ENCODE results near the gene GMPPA.

The GMPPA gene

DNA sequence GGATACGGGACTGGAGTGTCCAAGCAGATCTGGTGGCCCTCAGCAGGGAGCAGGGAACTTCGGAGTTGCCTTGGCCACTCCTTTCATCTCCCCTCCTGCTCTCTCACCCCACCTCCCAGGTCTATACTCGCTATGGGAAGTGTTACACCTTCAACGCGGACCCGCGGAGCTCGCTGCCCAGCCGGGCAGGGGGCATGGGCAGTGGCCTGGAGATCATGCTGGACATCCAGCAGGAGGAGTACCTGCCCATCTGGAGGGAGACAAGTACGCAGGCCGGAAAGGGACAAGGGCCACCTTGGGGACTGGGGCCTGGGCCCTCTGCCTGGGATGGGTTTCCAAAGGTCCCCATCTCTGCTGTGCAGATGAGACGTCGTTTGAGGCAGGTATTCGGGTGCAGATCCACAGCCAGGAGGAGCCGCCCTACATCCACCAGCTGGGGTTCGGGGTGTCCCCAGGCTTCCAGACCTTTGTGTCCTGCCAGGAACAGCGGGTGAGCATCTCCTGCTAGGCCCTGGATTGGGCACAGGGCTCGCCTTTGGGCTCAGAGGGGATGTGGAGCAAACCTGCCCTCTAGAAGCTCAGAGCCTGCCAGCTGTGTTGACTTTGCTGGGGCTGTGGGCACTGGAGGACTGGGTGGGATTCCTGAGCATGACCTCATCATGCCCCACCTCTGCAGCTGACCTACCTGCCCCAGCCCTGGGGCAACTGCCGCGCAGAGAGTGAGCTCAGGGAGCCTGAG lies 33.1 kb downstream of the GMPPA start:
- DNase-seq (ENCODE audit: low read depth), result no peak
- H3K4me3 ChIP-seq (ENCODE audit: low read depth, low read length), result no peak overlapping the region

DNA sequence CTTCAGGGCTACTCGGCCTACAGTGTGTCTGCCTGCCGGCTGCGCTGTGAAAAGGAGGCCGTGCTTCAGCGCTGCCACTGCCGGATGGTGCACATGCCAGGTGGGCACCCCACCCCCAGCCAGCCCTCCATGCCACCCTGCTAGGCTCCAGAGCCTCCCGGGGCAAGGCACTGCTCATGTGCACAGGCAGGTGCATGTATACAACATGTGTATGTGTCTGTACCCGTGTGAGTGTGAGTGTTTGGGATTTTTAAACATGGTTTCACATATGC lies 33.6 kb downstream of the GMPPA start:
- no peak for DNase-seq (ENCODE audit: low read depth)
- H3K4me3 ChIP-seq (ENCODE audit: low read depth, low read length), result no peak overlapping the region

DNA sequence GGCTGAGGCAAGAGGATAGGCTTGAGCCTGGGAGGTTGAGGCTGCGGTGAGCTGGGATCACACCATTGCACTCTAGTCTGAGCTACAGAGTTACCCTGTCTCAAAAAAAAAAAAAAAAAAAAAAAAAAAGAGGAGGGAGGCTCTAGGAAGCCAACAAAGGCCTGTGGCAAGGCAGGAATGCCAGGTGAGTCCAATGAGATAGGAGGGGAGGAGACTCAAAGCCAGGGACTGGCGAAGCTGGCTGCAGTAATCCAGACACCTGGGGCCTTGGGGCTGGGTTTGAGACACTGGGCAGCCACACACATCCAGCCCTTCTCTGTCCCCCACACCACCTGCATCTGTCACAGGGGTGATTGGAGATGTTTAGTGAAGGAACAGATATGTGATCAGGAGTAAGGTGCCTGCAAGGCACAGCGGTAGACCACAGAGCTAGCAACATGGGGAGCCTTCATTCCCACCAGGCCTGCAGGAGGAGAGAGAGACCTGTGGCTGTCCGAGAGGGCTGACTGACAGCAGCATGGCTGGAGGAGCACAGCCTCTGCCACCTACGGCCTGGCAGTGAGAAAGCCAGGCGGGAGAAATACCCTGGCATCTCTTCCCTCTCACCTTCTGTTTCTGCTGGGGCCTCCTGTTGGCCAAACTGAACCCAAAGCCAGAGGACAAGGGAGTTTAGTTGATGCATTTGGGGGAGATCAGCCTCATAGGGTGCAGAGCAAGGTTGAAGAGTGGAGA lies 35.4 kb downstream of the GMPPA start:
- DNase-seq (ENCODE audit: low read depth), result no peak

DNA sequence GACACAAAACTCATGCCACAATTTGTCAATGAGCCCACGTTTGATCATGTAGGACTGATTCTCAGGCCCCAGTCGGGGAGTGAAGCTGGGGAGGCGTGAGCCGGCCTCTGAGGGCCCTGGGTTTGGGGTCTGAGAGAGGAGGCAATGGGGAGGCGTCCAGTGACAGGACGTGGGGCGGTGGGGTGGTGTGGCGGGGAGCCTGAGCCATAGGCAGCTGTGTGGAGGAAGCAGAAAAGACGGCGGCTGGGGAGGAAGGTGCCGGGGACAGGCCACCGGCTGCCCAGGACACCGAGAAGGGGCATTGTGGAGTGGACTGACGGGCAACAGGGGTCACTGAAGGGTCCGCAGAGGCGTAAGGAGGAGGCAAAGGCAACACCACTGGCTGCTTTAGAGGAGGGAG lies 37.7 kb downstream of the GMPPA start:
- no peak overlapping the region for H3K4me3 ChIP-seq (ENCODE audit: low read depth, low read length)
- DNase-seq (ENCODE audit: low read depth), result no peak

More for the DNA sequence above, 35.4 kb downstream of the GMPPA start:
- no peak overlapping the region for H3K4me3 ChIP-seq (ENCODE audit: low read depth, low read length)

DNA sequence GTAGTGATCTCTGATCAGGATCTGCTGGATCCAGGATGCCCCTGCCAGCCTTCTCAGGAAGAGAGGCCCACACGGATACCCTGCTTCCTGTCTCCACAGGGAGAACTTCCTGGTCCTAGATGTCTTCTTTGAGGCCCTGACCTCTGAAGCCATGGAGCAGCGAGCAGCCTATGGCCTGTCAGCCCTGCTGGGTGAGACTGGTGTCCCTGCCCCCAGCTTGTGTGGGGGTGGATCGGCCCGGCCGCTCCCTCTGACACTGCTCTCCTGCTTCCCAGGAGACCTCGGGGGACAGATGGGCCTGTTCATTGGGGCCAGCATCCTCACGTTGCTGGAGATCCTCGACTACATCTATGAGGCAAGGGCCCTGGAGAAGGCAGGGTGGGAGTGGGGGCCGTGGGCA lies 38.3 kb downstream of the GMPPA start:
- no peak for DNase-seq (ENCODE audit: low read depth)

DNA sequence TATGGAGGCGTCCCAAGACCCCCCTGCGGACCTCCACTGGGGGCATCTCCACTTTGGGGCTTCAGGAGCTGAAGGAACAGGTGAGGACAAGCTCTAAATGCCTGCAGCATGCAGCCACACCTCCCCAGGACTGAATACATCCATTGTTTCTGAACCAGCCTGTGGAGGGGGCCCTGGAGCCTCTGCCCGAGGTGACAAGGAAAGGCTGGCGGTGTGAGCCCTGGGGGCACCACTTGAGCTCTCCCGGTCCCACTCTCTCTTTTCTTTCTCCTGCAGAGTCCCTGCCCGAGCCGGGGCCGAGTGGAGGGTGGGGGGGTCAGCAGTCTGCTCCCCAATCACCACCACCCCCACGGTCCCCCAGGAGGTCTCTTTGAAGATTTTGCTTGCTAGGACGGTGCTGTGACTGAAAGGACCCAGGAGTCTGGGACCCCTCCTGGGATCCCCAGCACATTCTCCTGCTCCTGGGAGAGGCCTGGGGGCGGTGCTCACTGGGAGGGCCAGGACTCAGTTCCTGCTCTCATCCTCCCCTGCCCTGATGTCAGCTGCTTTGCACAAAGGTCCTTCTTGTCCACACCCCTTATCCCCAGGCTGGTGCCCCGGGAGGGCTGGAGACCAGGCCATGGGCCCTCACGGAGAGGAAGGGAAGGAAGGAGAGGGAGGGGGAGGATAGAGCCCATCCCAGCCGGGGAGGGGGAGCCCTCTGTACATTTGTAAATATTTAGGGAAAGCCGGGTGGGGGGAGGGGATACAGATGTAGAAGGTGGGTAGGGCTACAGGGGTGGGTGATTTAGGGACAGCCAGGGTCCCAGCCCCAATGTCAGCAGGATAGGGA lies 39.2 kb downstream of the GMPPA start:
- no peak for DNase-seq (ENCODE audit: low read depth)
- no peak overlapping the region for H3K4me3 ChIP-seq (ENCODE audit: low read depth, low read length)

More for the DNA sequence above, 38.3 kb downstream of the GMPPA start:
- H3K4me3 ChIP-seq (ENCODE audit: low read depth, low read length), result no peak overlapping the region

DNA sequence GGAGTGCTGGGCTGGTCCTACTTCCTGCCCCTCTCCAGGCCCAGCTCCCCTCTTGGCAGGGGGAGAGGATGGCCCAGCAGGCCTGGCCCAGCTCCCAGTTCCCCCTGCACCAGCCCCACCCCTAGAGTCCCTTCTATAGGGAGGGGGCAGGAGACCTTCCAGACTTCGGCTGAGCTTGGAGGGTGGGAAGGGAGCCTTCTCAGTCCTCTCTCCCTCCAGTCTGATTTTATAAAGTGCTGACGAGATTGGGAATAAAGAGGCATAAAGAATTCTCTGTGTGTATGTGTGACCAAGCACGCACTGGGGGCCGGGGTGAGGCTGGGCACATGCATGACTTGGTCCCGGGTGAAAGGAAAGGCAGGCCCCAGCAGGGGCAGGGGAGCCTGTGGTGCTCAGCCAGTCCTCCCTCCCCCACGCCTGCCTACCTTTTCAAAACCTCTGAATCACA lies 39.8 kb downstream of the GMPPA start:
- no peak for DNase-seq (ENCODE audit: low read depth)
- H3K4me3 ChIP-seq (ENCODE audit: low read depth, low read length), result no peak overlapping the region

DNA sequence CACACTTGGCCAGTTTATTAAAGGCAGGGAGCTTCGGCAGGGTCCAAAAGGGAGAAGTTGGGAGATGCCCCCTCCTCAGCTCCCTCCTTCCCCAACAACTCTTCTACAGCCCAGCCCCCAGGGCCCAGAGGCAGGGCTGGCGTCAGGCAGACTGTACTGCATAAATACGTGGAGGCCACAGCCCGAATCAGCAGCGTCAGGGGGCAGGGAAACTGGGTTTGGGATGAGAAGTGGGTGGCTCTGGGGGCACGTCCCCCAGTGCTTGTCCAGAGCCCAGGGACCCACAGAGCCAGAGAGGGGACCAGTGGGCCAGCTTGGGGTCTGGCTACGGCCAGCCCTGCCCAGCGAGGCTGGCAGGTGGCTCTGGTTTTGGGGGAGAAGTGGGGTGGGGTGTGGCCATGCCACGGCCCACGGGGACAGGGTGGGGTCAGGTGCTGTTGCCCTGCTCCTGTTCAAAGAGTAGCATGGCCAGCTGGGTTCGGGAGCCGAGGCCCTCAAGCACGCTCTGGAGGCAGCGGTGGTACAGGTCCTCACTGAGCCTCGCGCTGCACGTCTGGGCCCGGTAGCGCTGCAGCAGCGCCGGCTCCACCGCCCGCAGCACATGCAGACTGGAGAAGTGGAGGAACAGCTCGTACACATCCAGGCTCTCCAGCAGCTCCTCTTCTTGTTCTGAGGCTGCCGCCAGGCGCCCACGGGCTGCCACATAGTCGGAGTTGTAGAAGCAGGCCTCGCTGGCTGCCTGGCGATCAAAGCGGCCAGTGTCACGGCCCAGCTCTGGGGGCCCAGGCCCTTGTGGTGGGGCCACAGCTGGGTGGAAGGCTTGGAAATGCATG lies 40.5 kb downstream of the GMPPA start:
- H3K4me3 ChIP-seq (ENCODE audit: low read depth, low read length), result no peak overlapping the region
- DNase-seq (ENCODE audit: low read depth), result no peak

DNA sequence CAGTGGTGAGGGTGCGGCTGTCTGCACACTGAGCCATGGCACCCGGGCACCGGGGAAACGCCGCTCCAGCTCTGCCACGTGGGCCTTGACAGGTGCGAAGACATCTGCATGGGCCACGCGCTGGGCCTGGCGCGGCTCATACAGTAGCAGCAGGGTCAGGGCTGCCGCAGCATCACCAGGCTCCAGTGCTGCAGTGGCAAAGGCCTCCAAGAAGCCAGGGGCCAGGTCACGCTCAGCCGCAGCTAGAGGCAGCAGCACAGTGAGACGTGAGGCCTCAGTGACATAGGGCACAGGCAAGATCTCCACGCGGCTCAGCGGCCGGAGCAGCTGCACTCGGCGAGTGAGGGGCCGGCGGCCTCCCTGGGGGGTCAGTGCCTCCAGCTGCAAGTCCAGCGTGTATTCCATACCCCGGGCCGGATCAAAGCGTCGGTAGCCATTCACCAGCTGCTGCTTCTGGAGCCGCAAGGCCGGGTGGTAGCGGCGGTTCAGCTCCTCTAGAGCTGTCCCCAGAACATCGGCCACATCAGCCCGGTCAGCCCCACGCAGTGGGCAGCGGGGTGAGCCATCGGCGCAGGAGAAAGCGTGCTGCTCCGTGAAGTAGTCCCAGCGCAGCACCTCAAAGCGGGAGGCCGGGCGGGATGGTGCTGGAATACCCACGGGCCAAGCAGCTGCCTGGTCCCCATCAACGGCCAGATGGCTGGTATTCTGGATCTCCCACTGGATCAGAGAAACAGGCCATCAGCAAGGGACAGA lies 41.4 kb downstream of the GMPPA start:
- H3K4me3 ChIP-seq (ENCODE audit: low read depth, low read length), result no peak overlapping the region
- no peak for DNase-seq (ENCODE audit: low read depth)

DNA sequence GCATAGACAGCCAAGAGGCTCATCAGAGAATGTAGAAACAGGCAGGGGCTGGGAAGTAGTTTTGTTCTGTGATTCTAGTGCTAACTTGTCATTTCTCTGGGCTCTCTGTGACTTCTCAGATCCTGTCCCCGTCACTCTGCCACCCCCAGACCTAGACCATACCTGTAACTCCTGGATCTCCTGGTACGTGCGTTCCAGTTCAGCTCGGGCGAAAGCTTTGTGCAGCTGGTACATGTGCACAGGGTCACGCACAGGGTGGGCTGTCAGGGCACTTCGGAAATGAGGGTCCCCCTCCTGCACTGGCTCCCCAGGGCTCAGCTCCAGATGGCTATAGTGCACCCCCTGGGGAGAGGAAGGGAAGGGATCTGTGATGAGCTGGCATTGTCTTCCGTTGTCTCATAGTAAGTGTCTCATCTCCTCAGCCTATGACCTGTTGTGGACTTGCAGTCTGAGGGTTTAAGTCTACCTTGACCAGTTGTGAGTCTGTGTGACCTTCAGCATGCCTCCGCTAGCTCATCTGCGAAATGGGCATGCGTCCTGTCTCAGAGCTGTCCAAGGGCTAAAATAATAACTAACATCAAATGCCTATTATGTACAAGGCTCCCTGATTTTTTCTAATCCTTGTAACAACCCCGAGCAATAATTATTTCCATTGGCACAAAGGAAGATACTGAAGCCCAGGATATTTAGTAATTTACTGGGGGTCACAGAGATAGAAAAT lies 42.3 kb downstream of the GMPPA start:
- H3K4me3 ChIP-seq (ENCODE audit: low read depth, low read length), result no peak overlapping the region
- DNase-seq (ENCODE audit: low read depth), result no peak

DNA sequence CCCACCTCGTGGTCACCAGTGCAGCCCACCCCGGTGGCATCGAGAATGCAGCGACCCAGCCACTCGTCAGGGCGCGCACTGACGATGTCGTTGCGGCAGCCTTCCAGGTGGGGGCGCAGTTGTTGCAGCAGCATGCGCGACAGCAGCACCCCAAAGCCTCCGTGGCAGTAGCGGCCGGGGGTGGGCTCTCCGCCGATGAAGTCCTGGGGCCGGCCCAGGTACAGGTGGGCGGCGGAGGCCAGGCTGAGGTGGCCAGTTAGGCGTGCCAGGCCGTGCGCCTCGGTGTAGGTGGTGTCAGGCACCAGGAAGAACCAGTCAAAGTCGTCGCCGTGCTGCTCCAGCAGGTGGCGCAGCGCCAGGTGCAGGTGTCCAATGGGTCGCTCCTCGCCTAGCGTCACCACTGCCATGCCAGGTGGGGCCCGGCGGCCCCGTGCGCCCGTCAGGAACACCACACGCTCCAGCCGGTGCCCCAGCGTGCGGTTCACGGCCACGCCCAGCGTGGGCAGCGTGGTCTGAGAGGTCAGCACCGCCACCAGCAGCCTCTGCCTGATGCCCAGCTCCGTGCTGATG lies 43.0 kb downstream of the GMPPA start:
- H3K4me3 ChIP-seq (ENCODE audit: low read depth, low read length), result peak overlapping the region; percentile 88
- DNase-seq (ENCODE audit: low read depth), result no peak

DNA sequence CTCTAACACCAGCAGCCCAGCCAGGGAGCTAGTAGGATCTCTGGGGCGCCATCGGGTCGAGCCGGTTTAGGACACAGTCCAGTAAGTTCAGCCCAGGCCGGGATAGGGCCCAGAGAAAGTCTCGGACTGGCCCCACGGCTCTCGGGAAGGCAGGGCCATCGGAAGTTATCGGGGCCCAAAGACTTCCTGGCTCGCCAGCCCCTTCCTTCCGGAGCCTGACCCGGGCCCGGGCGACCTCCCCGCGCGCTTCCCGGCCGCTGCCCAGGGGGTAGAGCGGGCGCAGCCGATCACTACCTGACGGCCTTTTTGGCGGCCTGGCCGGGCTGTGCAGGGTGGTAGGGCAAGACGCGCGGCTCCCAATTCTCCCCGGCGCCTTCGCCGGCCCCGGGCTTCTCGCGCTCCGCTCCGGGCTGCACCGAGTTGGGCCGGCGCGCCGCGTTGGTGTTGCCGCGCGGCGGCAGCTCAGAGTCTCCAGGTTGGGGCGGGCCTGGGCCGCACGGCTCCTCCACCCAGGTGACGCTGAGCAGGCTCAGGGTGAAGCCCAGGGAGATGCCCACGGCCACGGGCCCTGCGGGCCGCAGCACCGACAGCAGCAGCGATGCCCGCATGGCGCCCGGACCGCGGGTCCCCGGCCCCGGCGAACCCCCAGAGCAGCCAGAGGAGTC lies 44.4 kb downstream of the GMPPA start:
- DNase-seq (ENCODE audit: low read depth), result no peak
- H3K4me3 ChIP-seq (ENCODE audit: low read depth, low read length), result peak overlapping the region; percentile 88

DNA sequence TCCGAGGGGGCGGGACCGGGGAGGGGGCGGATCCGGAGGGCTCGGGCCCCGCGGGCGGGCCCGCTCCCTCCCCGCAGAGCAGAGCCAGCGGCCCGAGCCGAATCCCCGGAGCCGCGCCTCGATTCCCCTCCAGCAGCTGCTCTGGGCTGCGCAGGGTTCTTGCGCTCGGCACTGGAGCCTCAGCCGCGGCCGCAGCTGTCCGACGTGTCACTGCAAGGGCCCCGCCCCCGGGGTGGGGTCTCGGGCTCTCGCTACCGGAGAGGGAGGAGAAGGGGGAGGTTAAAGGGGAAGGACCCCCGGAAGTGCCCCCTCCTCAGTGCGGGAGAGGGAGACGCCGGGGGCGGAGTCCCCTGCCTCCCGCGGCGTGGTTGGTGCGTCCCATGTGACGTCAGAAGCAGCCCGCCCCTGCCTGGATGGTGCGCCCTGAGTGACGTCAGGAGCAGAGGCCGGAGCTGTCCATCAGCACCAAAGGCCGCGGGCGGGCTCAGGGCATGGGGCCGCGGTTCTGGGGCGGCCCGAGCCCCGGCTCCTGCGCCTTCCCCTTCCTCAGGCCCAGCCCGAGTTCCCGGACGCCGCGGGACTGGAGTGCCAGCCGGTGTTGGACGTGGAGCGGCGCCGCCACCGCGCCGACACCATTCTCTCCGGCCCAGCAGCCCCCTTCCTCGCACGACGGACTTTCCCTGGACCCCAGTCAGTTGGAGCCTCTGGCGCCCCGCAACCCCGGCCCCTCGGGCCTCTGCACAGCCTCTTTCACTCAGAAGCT lies 45.1 kb downstream of the GMPPA start, which contains the start of the genes CHPF and TMEM198:
TSS of gene CHPF (minus strand) at position 214 of the 763 bp plus-strand sequence. CDS start 271 bp downstream, outside the sequence.
TSS of gene TMEM198 (plus strand) at position 433 of the 763 bp plus-strand sequence. CDS start 700 bp downstream, outside the sequence.
- peak within 1 kb of the TSS; percentile 88 for H3K4me3 ChIP-seq (ENCODE audit: low read depth, low read length)
- peak; percentile 94 for DNase-seq (ENCODE audit: low read depth)

DNA sequence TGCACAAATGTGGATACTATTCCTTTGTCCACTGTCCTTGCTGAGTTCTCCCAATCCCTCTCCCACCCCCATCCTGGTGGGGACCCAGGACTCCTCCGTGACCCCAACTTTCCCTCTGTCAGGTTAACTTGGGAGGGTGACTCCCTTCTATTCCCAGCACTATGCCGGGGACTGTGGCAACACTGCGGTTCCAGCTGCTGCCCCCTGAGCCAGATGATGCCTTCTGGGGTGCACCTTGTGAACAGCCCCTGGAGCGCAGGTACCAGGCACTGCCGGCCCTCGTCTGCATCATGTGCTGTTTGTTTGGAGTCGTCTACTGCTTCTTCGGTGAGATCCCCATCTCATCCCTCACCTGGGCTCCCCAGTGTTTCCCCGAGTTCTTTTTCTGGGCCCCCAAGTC lies 45.9 kb downstream of the GMPPA start:
- no peak for DNase-seq (ENCODE audit: low read depth)
- H3K4me3 ChIP-seq (ENCODE audit: low read depth, low read length), result peak overlapping the region; percentile 88

DNA sequence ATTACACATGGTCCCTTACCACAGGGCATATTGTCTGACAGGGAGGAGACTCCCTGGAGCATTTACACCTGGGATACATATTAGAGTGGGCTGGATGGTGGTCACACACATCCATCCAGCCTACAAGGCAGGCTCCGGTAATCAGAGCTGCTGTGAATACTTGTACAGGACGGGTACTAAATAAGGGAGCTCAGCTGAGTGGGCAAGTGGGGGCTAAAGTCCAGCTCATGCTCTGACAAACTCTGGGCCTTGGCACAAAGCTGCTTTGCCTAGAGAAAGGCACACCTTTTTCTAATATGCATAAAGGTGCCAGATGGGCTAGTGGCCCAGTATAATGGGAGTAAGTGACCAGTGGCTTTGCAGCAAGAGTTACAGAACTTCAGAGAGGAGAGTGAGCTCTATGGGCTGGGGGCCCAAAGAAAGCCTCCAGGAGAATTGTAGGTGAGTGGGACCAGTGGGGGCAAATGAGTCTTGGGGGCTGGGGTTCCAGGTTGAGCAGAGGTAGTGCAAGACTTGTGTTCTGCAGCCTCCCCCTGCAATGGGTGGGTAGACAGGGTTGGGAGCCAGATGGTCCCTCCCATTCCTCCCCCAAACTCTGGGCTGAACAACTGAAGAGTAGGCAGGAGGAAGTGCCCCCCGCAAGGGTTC lies 46.7 kb downstream of the GMPPA start:
- DNase-seq (ENCODE audit: low read depth), result no peak
- H3K4me3 ChIP-seq (ENCODE audit: low read depth, low read length), result no peak overlapping the region

DNA sequence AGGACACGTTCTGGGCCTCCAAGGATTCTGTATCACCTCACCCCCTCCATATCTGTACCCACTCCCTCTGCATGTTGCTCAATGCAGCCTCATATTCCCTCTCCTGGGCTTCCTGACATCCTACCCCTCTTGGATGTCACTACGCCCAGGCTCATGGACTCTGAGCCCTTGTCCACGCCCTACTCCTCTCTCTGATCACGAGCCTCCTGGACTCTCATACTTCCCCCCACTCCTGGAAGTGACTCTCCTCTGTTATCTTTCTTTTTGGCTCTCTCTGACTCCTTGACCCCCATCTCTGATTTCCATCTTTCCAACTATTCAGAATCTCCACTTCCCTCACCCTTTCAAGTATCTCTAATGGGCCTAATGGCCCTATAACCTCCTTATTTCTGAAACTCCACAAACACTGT lies 47.3 kb downstream of the GMPPA start:
- no peak overlapping the region for H3K4me3 ChIP-seq (ENCODE audit: low read depth, low read length)
- DNase-seq (ENCODE audit: low read depth), result no peak

Data from skeletal muscle cell (primary cell).